Measurements from ENCODE around the gene VASH1. TPM values are rescaled to one million over a fixed set of nuclear protein-coding genes. Genes with fewer than 3 reads are reported as not detected.

VASH1 gene
- total RNA-seq, 2 experiments from 2014 or later: 1.7 to 2.2 TPM

- Mint-ChIP-seq H3K4me1 (ENCODE audit: low read depth) (peaks cover 26% of the 10 kb centered on the region), H3K4me3 (no peak overlapping the region), H3K27ac (peak overlapping the region; percentile 82), H3K27me3 (no peaks in the 10 kb centered on the region), H3K9me3 (no peaks in the 10 kb centered on the region), H3K36me3 (ENCODE audit: low read depth) (peaks cover 5% of the 10 kb centered on the region)
- intact Hi-C loops (cut with micrococcal nuclease): loop anchor here (10.0 kb wide), 1 partner anchor 68 kb away; no protein-coding TSS in a partner anchor
- CTCF ChIA-PET: interaction anchor here (1.2 to 11.3 kb wide), 5 partner anchors 13 to 287 kb away, joined by 3 to 116 read pairs (median 36); partner anchors contain the start of gene ANGEL1
- no peak for TF ChIP-seq CTCF (IDR thresholded peaks at IDR 0.05)
- DNase-seq: no peak
- POLR2A ChIA-PET: interaction anchor here (1.7 kb wide), 2 partner anchors 12 to 30 kb away, joined by 5 to 6 read pairs; partner anchors contain the start of gene ANGEL1
- ATAC-seq: no peak
Observed at GRCh38 chr14:76782885-76783566, 21.8 kb downstream of the VASH1 start.

GRCh38 chr14:76784266-76784874 is 23.1 kb downstream of the VASH1 start:
- peaks cover 15% of the 10 kb centered on the region for H3K36me3 Mint-ChIP-seq (ENCODE audit: low read depth)
- intact Hi-C loops (cut with micrococcal nuclease): loop anchor here (10.0 kb wide), 1 partner anchor 70 kb away; no protein-coding TSS in a partner anchor
- ChIA-PET POLR2A (no interaction called here), CTCF (interaction anchor here (0.6 to 11.3 kb wide), 19 partner anchors 9 to 1074 kb away, joined by 3 to 116 read pairs (median 4); partner anchors contain the start of genes ANGEL1 and VASH1)
- DNase-seq (no peak), ATAC-seq (no peak)
- no peak for TF ChIP-seq CTCF (IDR thresholded peaks at IDR 0.05)
- H3K4me3 Mint-ChIP-seq: no peak overlapping the region
- H3K9me3 Mint-ChIP-seq: no peaks in the 10 kb centered on the region
- H3K27ac Mint-ChIP-seq: no peak overlapping the region
- no peaks in the 10 kb centered on the region for H3K27me3 Mint-ChIP-seq
- H3K4me1 Mint-ChIP-seq (ENCODE audit: low read depth): peaks cover 24% of the 10 kb centered on the region

GRCh38 chr14:76784881-76785280 is 23.6 kb downstream of the VASH1 start:
- no peak overlapping the region for H3K4me3 Mint-ChIP-seq
- no peaks in the 10 kb centered on the region for H3K9me3 Mint-ChIP-seq
- no peaks in the 10 kb centered on the region for H3K27me3 Mint-ChIP-seq
- intact Hi-C loops (cut with micrococcal nuclease): loop anchor here (10.0 kb wide), 1 partner anchor 70 kb away; no protein-coding TSS in a partner anchor
- H3K36me3 Mint-ChIP-seq (ENCODE audit: low read depth): peaks cover 15% of the 10 kb centered on the region
- ChIA-PET POLR2A (interaction anchor here (1.3 kb wide), 1 partner anchor 8 kb away, joined by 5 read pairs; no protein-coding TSS in a partner anchor), CTCF (interaction anchor here (0.6 to 11.3 kb wide), 22 partner anchors 9 to 1075 kb away, joined by 3 to 116 read pairs (median 4); partner anchors contain the start of genes ANGEL1 and VASH1)
- ATAC-seq (peak; percentile 91), DNase-seq (peak; percentile 75)
- H3K27ac Mint-ChIP-seq: no peak overlapping the region
- peak; percentile 74 for TF ChIP-seq CTCF (IDR thresholded peaks at IDR 0.05)
- H3K4me1 Mint-ChIP-seq (ENCODE audit: low read depth): peaks cover 24% of the 10 kb centered on the region

- no peak for TF ChIP-seq CTCF (IDR thresholded peaks at IDR 0.05)
- ChIA-PET CTCF (interaction anchor here (1.3 to 11.3 kb wide), 5 partner anchors 9 to 90 kb away, joined by 3 to 116 read pairs (median 36); partner anchors contain the start of gene ANGEL1), POLR2A (interaction anchor here (1.0 kb wide), 1 partner anchor 26 kb away, joined by 3 read pairs; the partner anchor contains the start of gene ANGEL1)
- H3K4me3 Mint-ChIP-seq: no peak overlapping the region
- H3K27ac Mint-ChIP-seq: peak overlapping the region; percentile 27
- DNase-seq: no peak
- no peaks in the 10 kb centered on the region for H3K9me3 Mint-ChIP-seq
- no peaks in the 10 kb centered on the region for H3K27me3 Mint-ChIP-seq
- H3K36me3 Mint-ChIP-seq (ENCODE audit: low read depth): peaks cover 17% of the 10 kb centered on the region
- intact Hi-C loops (cut with micrococcal nuclease): loop anchor here (10.0 kb wide), 1 partner anchor 72 kb away; no protein-coding TSS in a partner anchor
- ATAC-seq: no peak
- H3K4me1 Mint-ChIP-seq (ENCODE audit: low read depth): peaks cover 24% of the 10 kb centered on the region
Observed at GRCh38 chr14:76786601-76787000, 25.3 kb downstream of the VASH1 start.

Data from activated CD8-positive, alpha-beta T cell treated with anti-CD3 and anti-CD28 coated beads for 36 hours (primary cell).